HepG2 (cell line): ENCODE measurements around the gene NBPF3. TPM values are rescaled to one million over a fixed set of nuclear protein-coding genes. Genes with fewer than 3 reads are reported as not detected.

Source experiments
- ATAC-seq: fragments of 200-7000 bp; cut with Tn5 transposase; 3 replicates; pipeline ENCODE4 v1.9.1; 2020; ENCODE audit warnings: mild to moderate bottlenecking, moderate library complexity
- BruUV-seq: library from RNA; stranded (reverse); fragments of 400-500 nt; replicated peaks from 2 replicates; lab custom pipeline; 2021; lab: Mats Ljungman, UMichigan
- CTCF ChIA-PET: fragments of 300-600 bp; formaldehyde crosslinking; extraction: SDS; loops from one replicate; lab custom pipeline; 2021; ENCODE audit warnings: low total read pairs, inconsistent platforms, low intra/inter-chr PET ratio; lab: Yijun Ruan, JAX
- POLR2A ChIA-PET: fragments of 350-600 bp; sonication (Branson Sonifier 250); formaldehyde crosslinking; loops from one replicate; lab custom pipeline; 2020; ENCODE audit warnings: antibody characterized with exemption, inconsistent platforms; lab: Yijun Ruan, JAX
- DNase-seq: peaks from one replicate; pipeline ENCODE4 v3.0.0-alpha.2; 2015; ENCODE audit warnings: low spot score
- FAIRE-seq: peaks from 3 replicates; lab custom pipeline; 2011; peaks lifted over from hg19 to GRCh38; lab: Jason Lieb, UNC
- H2AFZ ChIP-seq: one replicate; pipeline ENCODE4 v1.6.1; 2011; ENCODE audit warnings: low read length, inconsistent platforms
- H3K27ac ChIP-seq: fragments of 300-600 bp; 3 replicates; pipeline ENCODE4 v1.8.0; 2011; ENCODE audit warnings: mixed run types, mild to moderate bottlenecking, mixed read lengths, low read length, inconsistent platforms; ENCODE audit not compliant: insufficient read depth; ENCODE audit errors: extremely low read length
- H3K27me3 ChIP-seq, 2 experiments: fragments of 200-600 bp in 1 of 2; 2 replicates in 1 of 2; 3 replicates in 1 of 2; pipeline versions ENCODE4 v1.6.0 to v1.8.0; 2011; ENCODE audit warnings: low read length in 2 of 2, mild to moderate bottlenecking in 2 of 2, moderate library complexity in 2 of 2, inconsistent platforms in 1 of 2; ENCODE audit not compliant: insufficient read depth in 2 of 2, control insufficient read depth in 1 of 2
- H3K36me3 ChIP-seq, 2 experiments: fragments of 200-600 bp in 1 of 2; replicated peaks in 1 of 2; 2 replicates in 1 of 2; 3 replicates in 1 of 2; pipeline versions ENCODE4 v1.5.1 to v1.8.0; 2011; ENCODE audit warnings: low read length in 2 of 2, inconsistent platforms in 1 of 2; ENCODE audit not compliant: insufficient read depth in 2 of 2, control insufficient read depth in 1 of 2
- H3K4me1 ChIP-seq: 2 replicates; pipeline ENCODE4 v1.5.1; 2012; ENCODE audit warnings: low read length, inconsistent platforms; ENCODE audit not compliant: insufficient read depth
- H3K4me2 ChIP-seq: 2 replicates; pipeline ENCODE4 v1.6.0; 2011; ENCODE audit warnings: low read depth, low read length, inconsistent platforms
- H3K4me3 ChIP-seq, 3 experiments: fragments of 200-600 bp in 1 of 3; sonication (generic), shearing (Covaris generic) in 1 of 3; replicated peaks in 1 of 3; 2 replicates each; pipeline ENCODE4 v1.5.1; 2011 to 2016; ENCODE audit warnings: low read length in 3 of 3, inconsistent platforms in 2 of 3, low read depth in 2 of 3, mild to moderate bottlenecking in 2 of 3, control low read depth in 1 of 3, mixed read lengths in 1 of 3; ENCODE audit not compliant: insufficient read depth in 1 of 3
- H3K79me2 ChIP-seq: one replicate; pipeline ENCODE4 v1.6.1; 2011; ENCODE audit warnings: low read length, inconsistent platforms; ENCODE audit not compliant: insufficient read depth
- H3K9ac ChIP-seq: 2 replicates; pipeline ENCODE4 v1.6.0; 2011; ENCODE audit warnings: mild to moderate bottlenecking, low read depth, low read length, inconsistent platforms; ENCODE audit not compliant: insufficient read depth
- H3K9me3 ChIP-seq: 2 replicates; pipeline ENCODE4 v1.5.1; 2012; ENCODE audit warnings: mild to moderate bottlenecking, low read length
- H4K20me1 ChIP-seq: 2 replicates; pipeline ENCODE4 v1.6.0; 2011; ENCODE audit warnings: inconsistent platforms, mild to moderate bottlenecking, low read length, moderate library complexity; ENCODE audit not compliant: insufficient read depth
- BHLHE40 ChIP-seq: IDR thresholded peaks from 2 replicates; pipeline ENCODE4 v1.6.1; 2011; ENCODE audit warnings: low read length, improper control_type of control experiment
- IKZF4 ChIP-seq: sonication (generic); formaldehyde crosslinking; IDR thresholded peaks from 2 replicates; pipeline ENCODE4 v1.5.1; 2020; ENCODE audit warnings: borderline replicate concordance, mild to moderate bottlenecking, low read depth, missing genetic modification reagents; ENCODE audit errors: not compliant biosample characterization
- RCOR2 ChIP-seq: IDR thresholded peaks from 2 replicates; pipeline ENCODE4 v1.6.1; 2016; ENCODE audit warnings: missing biosample characterization, missing genetic modification reagents
- ZNF530 ChIP-seq: sonication (generic); formaldehyde crosslinking; IDR thresholded peaks from 2 replicates; pipeline ENCODE4 v1.5.0; 2020; ENCODE audit warnings: low read depth, mild to moderate bottlenecking, missing genetic modification reagents
- ZSCAN22 ChIP-seq: sonication (generic); formaldehyde crosslinking; IDR thresholded peaks from 2 replicates; pipeline ENCODE4 v1.4.0; 2020; ENCODE audit warnings: mild to moderate bottlenecking, missing genetic modification reagents
- WGBS: methylation state at CpG from one replicate; pipeline ENCODE4 v1.1.6; 2017; ENCODE audit warnings: low lambda C conversion rate; 5-methylcytosine and 5-hydroxymethylcytosine counted together
- in situ Hi-C: cut with HindIII; loops from 2 replicates; pipeline ENCODE4 v1.10.0; 2017; ENCODE audit warnings: low pct_unique_long_range_greater_than_20kb; ENCODE audit not compliant: extremely low pct_ligation_motif_present
- intact Hi-C: fragments of 100-400 bp; cut with micrococcal nuclease; formaldehyde crosslinking; loops from one replicate; pipeline ENCODE4 v1.10.0; 2022; ENCODE audit not compliant: unreplicated experiment
- polyA plus RNA-seq, 8 experiments: library from polyadenylated mRNA; depleted of rRNA in 3 of 8; stranded (reverse) in 7 of 8; unstranded in 1 of 8; fragments of >200 nt; fragmentation: Illumina TruSeq in 4 of 8; extraction: Trizol in 4 of 8; gene quantifications; 2 replicates each; pipeline versions ENCODE4 v1.2.1 to v1.2.3, GENCODE V29; 2011 to 2016; ENCODE audit warnings: low read depth in 4 of 8, missing spikeins in 1 of 8, mixed read lengths in 1 of 8; ENCODE audit not compliant: insufficient read depth in 1 of 8
- total RNA-seq, 5 experiments: library from RNA; depleted of rRNA; stranded (reverse); fragments of >200 nt; fragmentation: Illumina TruSeq; extraction: Trizol; gene quantifications; 2 replicates each; pipeline ENCODE4 v1.2.3, GENCODE V29; 2016; ENCODE audit warnings: low read depth in 1 of 5
- TF ChIP-seq, protein P1 (sequence below): sonication (generic); formaldehyde crosslinking; IDR thresholded peaks from 2 replicates; pipeline ENCODE4 v1.9.0; 2022; ENCODE audit warnings: low read depth, missing genetic modification reagents
- TF ChIP-seq, protein P2 (sequence below): IDR thresholded peaks from 2 replicates; pipeline ENCODE4 v1.6.1; 2016; ENCODE audit warnings: missing genetic modification reagents, missing compliant biosample characterization

NBPF3 gene
- total and polyA plus RNA-seq, 2 of the 13 experiments (the other 11 are each of a cell fraction or from before 2014, with no cell fraction given), result 3.5 to 4.9 TPM

DNA sequence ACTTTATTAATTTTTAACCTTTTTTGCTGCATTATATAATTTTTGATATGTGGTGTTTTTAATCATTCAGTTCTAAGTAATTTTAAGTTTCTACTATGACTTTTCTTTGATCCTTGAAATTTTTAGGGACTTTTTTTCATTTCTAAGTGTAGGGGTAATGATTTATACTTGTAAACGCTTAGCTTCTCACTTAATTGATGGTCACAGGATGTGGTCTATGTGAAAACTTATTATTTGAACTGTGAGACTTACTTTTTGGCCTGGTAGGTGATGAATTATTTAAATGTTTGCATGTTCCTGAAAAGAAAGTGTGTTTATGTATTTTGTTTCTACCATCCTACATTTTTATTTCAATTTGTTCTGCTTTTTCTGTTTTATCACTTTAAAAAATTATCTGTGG lies 86.5 kb downstream of the NBPF3 start (continued):
- TF ChIP-seq, protein P1, sequence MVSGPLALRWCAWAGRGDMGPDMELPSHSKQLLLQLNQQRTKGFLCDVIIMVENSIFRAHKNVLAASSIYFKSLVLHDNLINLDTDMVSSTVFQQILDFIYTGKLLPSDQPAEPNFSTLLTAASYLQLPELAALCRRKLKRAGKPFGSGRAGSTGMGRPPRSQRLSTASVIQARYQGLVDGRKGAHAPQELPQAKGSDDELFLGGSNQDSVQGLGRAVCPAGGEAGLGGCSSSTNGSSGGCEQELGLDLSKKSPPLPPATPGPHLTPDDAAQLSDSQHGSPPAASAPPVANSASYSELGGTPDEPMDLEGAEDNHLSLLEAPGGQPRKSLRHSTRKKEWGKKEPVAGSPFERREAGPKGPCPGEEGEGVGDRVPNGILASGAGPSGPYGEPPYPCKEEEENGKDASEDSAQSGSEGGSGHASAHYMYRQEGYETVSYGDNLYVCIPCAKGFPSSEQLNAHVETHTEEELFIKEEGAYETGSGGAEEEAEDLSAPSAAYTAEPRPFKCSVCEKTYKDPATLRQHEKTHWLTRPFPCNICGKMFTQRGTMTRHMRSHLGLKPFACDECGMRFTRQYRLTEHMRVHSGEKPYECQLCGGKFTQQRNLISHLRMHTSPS (CRISPR knock-in tag), result no peak
- TF ChIP-seq, protein P2, sequence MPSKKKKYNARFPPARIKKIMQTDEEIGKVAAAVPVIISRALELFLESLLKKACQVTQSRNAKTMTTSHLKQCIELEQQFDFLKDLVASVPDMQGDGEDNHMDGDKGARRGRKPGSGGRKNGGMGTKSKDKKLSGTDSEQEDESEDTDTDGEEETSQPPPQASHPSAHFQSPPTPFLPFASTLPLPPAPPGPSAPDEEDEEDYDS, result no peak
- TF ChIP-seq RCOR2 (CRISPR knock-in tag), result no peak

DNA sequence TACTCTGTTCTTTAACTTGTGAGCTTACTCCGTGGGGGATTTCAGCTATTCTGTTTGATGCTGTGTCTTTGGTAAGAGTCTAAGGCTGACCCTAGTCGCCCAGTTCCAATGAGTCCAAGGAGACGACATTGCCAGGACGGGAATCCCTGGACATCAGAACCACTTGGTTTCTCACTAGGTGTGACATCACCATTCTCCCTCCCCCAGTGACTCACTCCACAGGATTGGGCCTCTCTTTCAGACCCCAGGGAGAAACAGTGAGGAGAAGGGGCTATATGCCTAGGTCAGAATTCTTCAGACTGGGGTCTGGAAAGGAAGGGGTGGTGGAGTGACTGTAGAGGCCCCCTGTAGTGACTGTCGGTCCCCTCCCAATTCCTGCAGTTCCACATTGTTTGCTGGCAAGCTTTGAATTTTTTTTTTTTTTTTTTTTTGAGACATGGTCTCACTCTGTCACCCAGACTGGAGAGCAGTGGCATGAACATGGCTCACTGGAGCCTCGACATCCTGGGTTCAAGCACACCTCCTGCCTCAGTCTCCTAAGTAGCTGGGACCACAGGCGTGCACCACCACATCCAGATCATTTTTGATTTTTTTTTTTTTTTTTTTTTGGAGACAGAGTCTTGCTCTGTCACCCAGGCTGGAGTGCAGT lies 90.6 kb downstream of the NBPF3 start:
- no peak for TF ChIP-seq BHLHE40
- no peak for TF ChIP-seq ZSCAN22 (CRISPR knock-in tag)
- no peak for TF ChIP-seq ZNF530
- TF ChIP-seq IKZF4 (CRISPR knock-in tag), result no peak
- intact Hi-C loops (no loop called here), in situ Hi-C loops (no loop called here)
- BruUV-seq, result no TSS peak
- H3K27ac ChIP-seq, result no peak overlapping the region
- ATAC-seq (no peak), DNase-seq (no peak), FAIRE-seq (no peak)
- H3K4me1 ChIP-seq, result peaks cover 24% of the 10 kb centered on the region
- CTCF ChIA-PET, result no interaction called here
- H3K9ac ChIP-seq, result no peak overlapping the region
- no peaks in the 10 kb centered on the region for H3K36me3 ChIP-seq
- H3K79me2 ChIP-seq, result no peaks in the 10 kb centered on the region
- H3K9me3 ChIP-seq, result no peaks in the 10 kb centered on the region
- H2AFZ ChIP-seq, result no peak overlapping the region
- no peaks in the 10 kb centered on the region; the same call in 1 of the 2 replicates for H4K20me1 ChIP-seq
- H3K4me2 ChIP-seq, result no peak overlapping the region
- H3K27me3 ChIP-seq, result peaks cover 0 to 5% of the 10 kb centered on the region in 2 experiments; a peak in 2 of 5 replicates
- POLR2A ChIA-PET, result no interaction called here
- WGBS, result 22% methylated on average over 7 of the region's 7 CpGs
- H3K4me3 ChIP-seq, result no peak overlapping the region
